Lower lobe of right lung (tissue), 2 donors: ENCODE measurements around the gene AJAP1. TPM values are rescaled to one million over a fixed set of nuclear protein-coding genes. Genes with fewer than 3 reads are reported as not detected.
A peak's percentile ranks its signal among the peaks of the same experiment; 100 is the strongest.
"Not testable (repeated sequence)": the region's sequence is repeated elsewhere in the genome, so short reads cannot be mapped to it uniquely, and the experiment has no call there.

Source experiments
- ATAC-seq, 2 donors: fragments of 200-7000 bp; cut with Tn5 transposase; one replicate each; pipeline ENCODE4 v1.9.1; 2020 to 2022; ENCODE audit warnings: mild to moderate bottlenecking in 2 of 2, moderate library complexity in 2 of 2
- DNase-seq: peaks from one replicate; pipeline ENCODE4 v3.0.0-alpha.2; 2020
- H3K27ac ChIP-seq: fragments of 200-600 bp; one replicate; pipeline ENCODE4 v1.8.0; 2022
- H3K27me3 ChIP-seq: fragments of 200-600 bp; one replicate; pipeline ENCODE4 v1.8.0; 2022; ENCODE audit warnings: low read depth
- H3K36me3 ChIP-seq: fragments of 200-600 bp; one replicate; pipeline ENCODE4 v1.8.0; 2022; ENCODE audit warnings: mild to moderate bottlenecking
- H3K4me1 ChIP-seq: fragments of 200-600 bp; one replicate; pipeline ENCODE4 v1.8.0; 2022
- H3K4me3 ChIP-seq: fragments of 200-600 bp; one replicate; pipeline ENCODE4 v1.8.0; 2022; ENCODE audit warnings: mild to moderate bottlenecking
- H3K9me3 ChIP-seq: fragments of 200-600 bp; one replicate; pipeline ENCODE4 v1.8.0; 2022
- CTCF ChIP-seq: fragments of 200-600 bp; IDR thresholded peaks from one replicate; pipeline ENCODE4 v1.8.0; 2022; ENCODE audit warnings: antibody characterized with exemption, mild to moderate bottlenecking
- intact Hi-C: fragments of 100-400 bp; cut with DNase I; formaldehyde crosslinking; loops from one replicate; pipeline ENCODE4 v1.11.0; 2022
- total RNA-seq: library from RNA; stranded (reverse); fragmentation: NEBNext Ultra II Directional; extraction: Animal tissue kit (Norgen Biotek cat#: 25700); gene quantifications from one replicate; pipeline ENCODE4 v1.2.1, GENCODE V29; 2021
- donor health status: DM: no; HTN: yes; CAD: no; lungs with severe emphysema.

The AJAP1 gene
- total RNA-seq, 1 donor from 2014 or later: 0.77 TPM

- Histone ChIP-seq H3K9me3 (peaks cover 7% of the 10 kb centered on the region), H3K4me1 (no peaks in the 10 kb centered on the region), H3K27ac (no peak overlapping the region), H3K36me3 (no peaks in the 10 kb centered on the region), H3K27me3 (no peaks in the 10 kb centered on the region), H3K4me3 (no peak overlapping the region)
- no peak for ATAC-seq
- intact Hi-C loops: no loop called here
- DNase-seq: no peak
- no peak for TF ChIP-seq CTCF
These were observed 39.9 kb upstream of the AJAP1 start for GRCh38 chr1:4614371-4615137.

GRCh38 chr1:4615138-4615470, 39.3 kb upstream of the AJAP1 start:
- DNase-seq: no peak
- Histone ChIP-seq H3K4me1 (no peaks in the 10 kb centered on the region), H3K9me3 (peaks cover 4% of the 10 kb centered on the region), H3K4me3 (no peak overlapping the region), H3K36me3 (no peaks in the 10 kb centered on the region), H3K27ac (no peak overlapping the region), H3K27me3 (no peaks in the 10 kb centered on the region)
- no peak for ATAC-seq
- intact Hi-C loops: no loop called here
- no peak for TF ChIP-seq CTCF

- Histone ChIP-seq H3K4me3 (no peak overlapping the region), H3K27me3 (no peaks in the 10 kb centered on the region), H3K36me3 (no peaks in the 10 kb centered on the region), H3K4me1 (no peaks in the 10 kb centered on the region), H3K9me3 (peaks cover under 1% of the 10 kb centered on the region), H3K27ac (no peak overlapping the region)
- TF ChIP-seq CTCF: no peak
- ATAC-seq (no peak), DNase-seq (no peak)
- intact Hi-C loops: no loop called here
These were observed 38.9 kb upstream of the AJAP1 start for GRCh38 chr1:4615501-4615900.

GRCh38 chr1:4616831-4617465, 37.5 kb upstream of the AJAP1 start:
- H3K27ac ChIP-seq: no peak overlapping the region
- peak in 1 of 2 donors; percentile 32 for ATAC-seq
- intact Hi-C loops: no loop called here
- H3K36me3 ChIP-seq: no peaks in the 10 kb centered on the region
- H3K9me3 ChIP-seq: no peaks in the 10 kb centered on the region
- no peaks in the 10 kb centered on the region for H3K4me1 ChIP-seq
- no peaks in the 10 kb centered on the region for H3K27me3 ChIP-seq
- no peak overlapping the region for H3K4me3 ChIP-seq
- no peak for TF ChIP-seq CTCF
- no peak for DNase-seq

GRCh38 chr1:4617506-4617905, 36.9 kb upstream of the AJAP1 start:
- no peak for TF ChIP-seq CTCF
- ATAC-seq: no peak
- H3K4me3 ChIP-seq: no peak overlapping the region
- no peak for DNase-seq
- intact Hi-C loops: no loop called here
- no peaks in the 10 kb centered on the region for H3K9me3 ChIP-seq
- H3K36me3 ChIP-seq: no peaks in the 10 kb centered on the region
- H3K27me3 ChIP-seq: no peaks in the 10 kb centered on the region
- no peaks in the 10 kb centered on the region for H3K4me1 ChIP-seq
- H3K27ac ChIP-seq: no peak overlapping the region

- H3K4me1 ChIP-seq, intact Hi-C loops, H3K9me3 ChIP-seq, ATAC-seq, H3K27ac ChIP-seq, DNase-seq, H3K4me3 ChIP-seq, H3K27me3 ChIP-seq, H3K36me3 ChIP-seq: not testable (repeated sequence)
These were observed 35.6 kb upstream of the AJAP1 start for GRCh38 chr1:4618827-4619226.
